IPS-18c (cell line): ENCODE results near the gene EBF4.

Source experiments
- H3K4me3 ChIP-seq: 2 replicates; pipeline ENCODE4 v1.7.0; 2013; ENCODE audit warnings: low read depth, mild to moderate bottlenecking, low read length, moderate library complexity; ENCODE audit not compliant: insufficient read depth
- H3K9me3 ChIP-seq: one replicate; pipeline ENCODE4 v1.6.1; 2013; ENCODE audit warnings: mild to moderate bottlenecking, low read length, moderate library complexity; ENCODE audit not compliant: control insufficient read depth, insufficient read depth

Gene EBF4

DNA sequence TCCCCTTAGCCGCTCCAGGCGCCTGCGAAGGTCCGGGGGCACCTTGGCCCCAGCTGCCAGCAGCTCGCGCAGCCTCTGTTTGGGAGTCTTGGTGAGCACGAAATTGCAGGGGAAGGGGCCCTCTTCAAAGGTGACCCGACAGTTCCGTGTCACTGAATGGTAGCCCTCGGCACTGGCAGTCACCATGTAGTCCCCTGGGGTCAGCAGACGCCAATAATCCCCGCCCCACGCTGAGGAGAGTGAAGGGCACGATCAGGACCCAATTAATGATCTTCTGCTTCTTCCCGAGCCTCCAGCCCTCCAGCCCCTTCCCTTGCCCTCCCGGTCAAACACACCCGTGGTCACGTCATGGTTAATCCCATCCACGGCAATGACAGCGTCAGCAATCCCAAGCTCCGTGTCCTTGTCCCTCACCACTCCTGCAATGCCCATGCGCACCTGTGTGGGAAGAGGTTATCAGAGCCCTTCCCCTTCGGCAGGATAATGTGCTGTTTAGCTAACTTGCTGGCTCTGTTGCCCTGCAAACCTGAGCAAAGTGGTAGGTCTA lies 101.7 kb downstream of the EBF4 start:
- H3K4me3 ChIP-seq = no peak overlapping the region
- peaks cover 3% of the 10 kb centered on the region for H3K9me3 ChIP-seq

DNA sequence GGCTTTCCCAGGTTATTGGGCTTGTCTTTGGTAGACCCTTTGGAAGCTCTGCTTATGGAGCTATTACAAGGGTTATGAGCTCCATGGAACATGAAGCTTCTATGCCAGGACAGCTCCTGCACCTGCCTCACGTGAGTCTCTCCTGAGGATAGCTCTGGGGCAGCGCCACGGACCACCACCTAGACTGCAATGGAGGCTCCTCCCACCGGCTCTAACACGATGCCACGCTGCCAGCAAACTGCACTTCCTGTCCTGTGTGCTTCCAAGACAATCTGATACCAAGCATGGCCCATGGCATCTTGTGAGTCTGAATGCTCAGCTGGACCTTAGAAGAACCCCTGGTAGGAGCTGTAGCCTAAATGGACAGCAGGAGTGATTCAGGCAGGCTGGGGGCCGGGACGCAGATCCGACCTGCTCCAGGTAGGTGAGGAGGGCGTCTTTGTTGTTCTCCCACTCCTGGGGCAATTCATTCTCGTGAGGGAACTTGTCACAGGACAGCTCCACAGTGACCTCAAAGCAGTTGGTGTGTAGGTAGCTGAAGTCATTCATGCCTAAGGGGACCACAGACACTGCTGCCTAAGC lies 102.4 kb downstream of the EBF4 start:
- Histone ChIP-seq H3K4me3 (no peak overlapping the region), H3K9me3 (peaks cover 3% of the 10 kb centered on the region)

GRCh38 chr20:2795451-2795850 lies 102.9 kb downstream of the EBF4 start:
- H3K4me3 ChIP-seq = no peak overlapping the region
- H3K9me3 ChIP-seq = peaks cover 3% of the 10 kb centered on the region

GRCh38 chr20:2796011-2796660 lies 103.6 kb downstream of the EBF4 start:
- H3K4me3 ChIP-seq = no peak overlapping the region
- peaks cover 3% of the 10 kb centered on the region for H3K9me3 ChIP-seq

GRCh38 chr20:2797136-2797983 lies 104.8 kb downstream of the EBF4 start:
- peaks cover 3% of the 10 kb centered on the region for H3K9me3 ChIP-seq
- H3K4me3 ChIP-seq = no peak overlapping the region

GRCh38 chr20:2798095-2798805 lies 105.7 kb downstream of the EBF4 start:
- Histone ChIP-seq H3K4me3 (no peak overlapping the region), H3K9me3 (peaks cover 3% of the 10 kb centered on the region)

DNA sequence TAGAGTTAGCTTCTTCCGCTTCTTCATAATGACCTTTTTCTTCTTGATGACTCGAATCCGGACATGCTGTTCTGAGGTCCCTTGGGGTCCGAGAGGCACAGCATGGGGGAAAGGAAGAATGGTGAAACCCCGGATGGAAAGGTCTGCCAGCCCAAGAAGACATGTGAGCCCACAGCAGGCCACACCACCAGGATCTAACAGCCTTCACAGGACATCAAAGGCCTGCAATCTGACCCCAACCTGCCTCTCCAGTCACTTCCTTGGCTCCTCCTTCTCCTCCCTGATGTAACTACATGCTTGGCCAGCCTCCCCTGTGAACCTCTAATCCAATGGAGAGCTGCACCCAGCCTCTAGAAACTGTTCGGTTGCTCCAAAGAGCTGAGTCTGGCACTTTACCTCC lies 106.2 kb downstream of the EBF4 start:
- Histone ChIP-seq H3K9me3 (peaks cover 3% of the 10 kb centered on the region), H3K4me3 (no peak overlapping the region)

DNA sequence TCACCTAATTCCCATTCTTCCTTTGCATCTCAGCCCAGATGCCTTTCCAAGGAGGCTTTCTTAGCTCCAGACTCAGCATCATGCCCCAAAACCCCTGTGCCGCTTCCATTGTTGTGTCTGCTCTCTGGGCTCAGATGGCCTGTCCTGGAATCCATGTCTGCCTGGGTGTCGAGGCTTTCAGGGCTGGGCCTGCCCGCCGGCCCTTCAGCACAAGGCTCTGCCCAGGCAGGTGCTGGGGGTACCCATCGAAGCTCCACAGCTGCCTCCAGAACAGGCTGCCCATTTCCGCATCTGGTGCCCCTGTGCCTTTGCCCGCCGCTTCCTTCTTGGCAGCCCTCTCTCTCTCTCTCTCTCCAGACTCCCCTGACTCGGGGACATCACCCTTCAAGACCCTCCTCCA lies 106.7 kb downstream of the EBF4 start:
- Histone ChIP-seq H3K4me3 (peak overlapping the region; percentile 88), H3K9me3 (peaks cover 3% of the 10 kb centered on the region)

- Histone ChIP-seq H3K9me3 (peaks cover 3% of the 10 kb centered on the region), H3K4me3 (peak overlapping the region; percentile 88)
These were observed 107.3 kb downstream of the EBF4 start for GRCh38 chr20:2799688-2800520.

DNA sequence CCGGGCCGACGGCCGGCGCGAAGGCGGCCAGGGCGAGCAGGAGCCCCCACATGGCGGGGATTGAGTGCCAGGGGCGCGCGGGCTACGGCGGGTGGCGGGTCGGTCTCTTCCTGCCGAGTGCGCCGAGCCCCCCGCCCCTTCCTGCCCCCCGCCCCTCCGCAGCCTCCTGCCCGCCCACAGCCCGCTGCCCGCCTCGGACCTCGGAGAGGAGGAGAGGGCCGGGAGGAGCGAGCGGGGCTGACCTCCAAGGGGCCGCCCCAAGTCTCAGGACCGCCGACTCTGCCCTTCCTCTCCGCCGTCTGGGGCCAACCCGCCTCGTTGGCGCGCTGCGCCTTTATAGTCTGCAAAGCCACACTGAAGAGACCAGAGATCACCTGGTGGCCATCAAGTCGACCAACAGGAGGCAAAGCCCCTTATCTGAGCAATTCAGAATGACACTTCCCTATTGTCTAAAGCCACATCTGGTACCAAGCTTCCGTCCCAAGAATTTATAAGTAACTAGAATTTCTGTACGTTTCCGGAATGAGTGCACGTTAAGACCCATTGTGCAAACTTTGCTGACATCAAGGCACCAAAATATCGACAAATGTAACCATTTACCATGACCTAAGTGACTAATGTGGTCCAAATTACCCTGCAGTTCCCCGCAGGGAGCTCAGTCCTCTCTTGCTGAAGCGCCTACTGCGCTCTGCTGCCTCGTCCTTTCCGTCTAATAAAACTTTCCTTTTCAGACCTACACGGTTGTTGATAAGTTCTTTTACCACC lies 108.1 kb downstream of the EBF4 start, which contains the start of gene CPXM1:
CPXM1 (minus strand) TSS at position 107 of the 765 bp plus-strand sequence; CDS start at position 52, 55 bp downstream.
- Histone ChIP-seq H3K9me3 (peaks cover 3% of the 10 kb centered on the region), H3K4me3 (peak within 1 kb of the TSS; percentile 88)

DNA sequence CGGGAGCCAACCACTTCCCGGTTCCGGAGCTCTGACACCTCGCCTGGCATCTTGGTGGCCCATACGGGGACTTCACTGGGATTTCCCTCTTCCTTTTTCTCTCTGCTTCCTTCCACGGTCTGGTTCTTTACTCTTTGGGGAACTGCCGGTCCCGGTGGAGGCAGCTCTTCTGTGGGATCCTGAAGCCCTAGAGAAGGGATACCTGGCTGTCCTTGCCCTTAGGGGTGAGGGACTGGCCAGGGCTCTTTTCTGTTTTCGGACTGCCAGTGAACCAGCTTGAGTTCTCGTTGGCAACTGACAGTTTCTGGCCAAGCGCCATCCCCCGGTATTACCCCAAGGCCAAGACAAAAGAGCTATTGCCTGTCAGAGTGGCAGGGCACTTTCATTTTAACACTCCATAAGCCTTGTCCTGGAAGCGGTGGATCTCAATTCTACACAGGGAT lies 108.7 kb downstream of the EBF4 start:
- Histone ChIP-seq H3K9me3 (peaks cover 3% of the 10 kb centered on the region), H3K4me3 (peak overlapping the region; percentile 48)

DNA sequence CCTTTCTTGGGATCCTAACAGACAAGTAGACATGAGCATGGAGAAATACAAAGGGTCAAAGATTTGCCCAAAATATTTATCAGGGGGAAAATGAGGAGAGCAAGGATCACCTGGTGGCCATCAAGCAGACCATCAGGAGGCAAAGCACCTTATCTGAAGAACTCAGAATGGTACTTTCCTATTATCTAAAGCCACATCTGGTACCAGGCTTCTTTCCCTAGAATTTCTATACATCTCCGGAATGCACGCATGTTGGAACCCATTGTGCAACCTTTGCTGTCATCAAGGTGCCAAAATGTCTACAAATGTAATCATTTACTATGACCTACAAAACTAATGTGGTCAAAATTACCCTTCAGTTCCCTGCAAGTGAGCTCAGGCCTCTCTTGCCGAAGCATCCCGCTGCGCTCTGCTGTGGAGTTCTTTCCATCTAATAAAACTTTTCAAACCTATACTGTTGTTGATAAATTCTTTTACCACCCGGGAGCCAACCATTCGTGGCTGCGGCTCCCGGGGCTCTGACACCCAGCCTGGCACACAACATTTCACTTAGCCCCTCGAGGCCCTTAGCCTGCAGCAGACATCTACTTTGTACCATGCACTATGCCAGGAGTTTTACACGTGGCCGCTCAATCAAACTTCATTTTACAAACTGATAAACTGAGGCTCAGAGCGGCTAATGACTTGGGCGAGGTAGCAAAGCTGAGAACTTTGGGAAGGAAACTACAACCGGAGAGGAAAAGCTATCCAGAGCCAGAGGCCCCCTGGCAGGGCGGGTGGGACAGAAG lies 111.7 kb downstream of the EBF4 start:
- Histone ChIP-seq H3K9me3 (no peaks in the 10 kb centered on the region), H3K4me3 (peak overlapping the region; percentile 30; the same call in 1 of the 2 replicates)

GRCh38 chr20:2804852-2805688 lies 112.5 kb downstream of the EBF4 start:
- H3K9me3 ChIP-seq = no peaks in the 10 kb centered on the region
- H3K4me3 ChIP-seq = peak overlapping the region; percentile 30; the same call in 1 of the 2 replicates

- H3K4me3 ChIP-seq = no peak overlapping the region
- H3K9me3 ChIP-seq = no peaks in the 10 kb centered on the region
These were observed 113.2 kb downstream of the EBF4 start for GRCh38 chr20:2805689-2806350.
